NB4 (cell line): ENCODE data around the gene METRN.

Source experiments
- DNase-seq: peaks from one replicate; pipeline ENCODE4 v3.0.0; 2010; ENCODE audit warnings: low read depth
- H3K4me3 ChIP-seq: one replicate; pipeline ENCODE4 v1.5.1; 2011; ENCODE audit warnings: mild to moderate bottlenecking, low read depth, low read length, moderate library complexity
- MYC ChIP-seq: IDR thresholded peaks from 2 replicates; pipeline ENCODE4 v1.6.1; 2011; ENCODE audit warnings: low read depth, low read length
- POLR2A ChIP-seq: IDR thresholded peaks from 2 replicates; pipeline ENCODE4 v1.6.1; 2011; ENCODE audit warnings: mild to moderate bottlenecking; ENCODE audit not compliant: insufficient read length; ENCODE audit errors: extremely low read depth
- TF ChIP-seq, protein P1 (sequence below): IDR thresholded peaks from one replicate; pipeline ENCODE4 v1.5.1; 2012; ENCODE audit warnings: low read depth, low read length
- TF ChIP-seq, protein P2 (sequence below): IDR thresholded peaks from 2 replicates; pipeline ENCODE4 v1.6.1; 2011; ENCODE audit warnings: low read depth, low read length

Gene METRN

DNA sequence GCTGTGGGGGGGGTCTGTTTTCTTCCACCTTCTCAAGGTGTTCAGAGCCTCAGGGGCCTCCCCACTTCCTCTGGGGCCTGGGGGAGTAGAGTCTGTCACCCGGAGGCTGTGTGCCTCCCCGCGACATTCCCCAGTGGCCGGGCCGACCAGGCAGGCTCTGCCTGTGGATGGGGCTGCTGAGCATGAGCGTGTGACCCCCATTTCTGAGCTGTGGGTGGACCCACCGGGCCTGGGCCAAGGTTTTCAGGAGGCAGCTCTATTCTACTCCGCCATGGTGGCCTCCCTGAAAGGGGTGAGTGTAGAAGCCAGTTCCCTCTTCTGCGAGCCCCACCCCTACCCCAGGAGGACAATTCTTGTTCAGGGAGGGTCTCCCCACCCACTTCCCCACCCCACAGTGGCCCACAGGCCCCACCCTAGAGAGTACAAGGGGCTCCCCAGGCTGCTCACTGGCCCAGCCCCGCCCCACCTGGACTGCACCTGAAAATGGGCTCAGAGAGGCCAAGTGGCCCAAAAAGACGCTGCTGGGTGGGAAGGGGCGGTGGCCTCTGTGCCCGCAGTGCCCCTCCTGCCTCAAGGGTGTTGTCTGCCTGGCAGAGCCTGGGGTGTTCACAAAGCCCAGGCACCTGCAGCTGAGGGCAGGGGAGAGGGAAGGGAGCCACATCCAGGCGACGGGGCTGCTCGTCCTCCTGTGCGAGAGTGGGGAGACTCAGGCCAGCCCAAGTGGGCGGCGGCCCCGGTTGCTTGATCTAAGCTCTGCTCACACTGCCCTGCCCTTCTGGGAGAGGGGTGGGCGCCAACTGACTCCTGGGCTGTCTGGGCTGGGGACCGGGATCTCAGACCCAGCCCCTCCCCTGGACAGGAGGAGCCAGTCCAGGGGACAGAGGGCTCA lies 47.0 kb downstream of the METRN start:
- no peak overlapping the region for H3K4me3 ChIP-seq
- TF ChIP-seq, protein P1, sequence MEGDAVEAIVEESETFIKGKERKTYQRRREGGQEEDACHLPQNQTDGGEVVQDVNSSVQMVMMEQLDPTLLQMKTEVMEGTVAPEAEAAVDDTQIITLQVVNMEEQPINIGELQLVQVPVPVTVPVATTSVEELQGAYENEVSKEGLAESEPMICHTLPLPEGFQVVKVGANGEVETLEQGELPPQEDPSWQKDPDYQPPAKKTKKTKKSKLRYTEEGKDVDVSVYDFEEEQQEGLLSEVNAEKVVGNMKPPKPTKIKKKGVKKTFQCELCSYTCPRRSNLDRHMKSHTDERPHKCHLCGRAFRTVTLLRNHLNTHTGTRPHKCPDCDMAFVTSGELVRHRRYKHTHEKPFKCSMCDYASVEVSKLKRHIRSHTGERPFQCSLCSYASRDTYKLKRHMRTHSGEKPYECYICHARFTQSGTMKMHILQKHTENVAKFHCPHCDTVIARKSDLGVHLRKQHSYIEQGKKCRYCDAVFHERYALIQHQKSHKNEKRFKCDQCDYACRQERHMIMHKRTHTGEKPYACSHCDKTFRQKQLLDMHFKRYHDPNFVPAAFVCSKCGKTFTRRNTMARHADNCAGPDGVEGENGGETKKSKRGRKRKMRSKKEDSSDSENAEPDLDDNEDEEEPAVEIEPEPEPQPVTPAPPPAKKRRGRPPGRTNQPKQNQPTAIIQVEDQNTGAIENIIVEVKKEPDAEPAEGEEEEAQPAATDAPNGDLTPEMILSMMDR: no peak
- TF ChIP-seq MYC (no peak), POLR2A (no peak)
- TF ChIP-seq, protein P2, sequence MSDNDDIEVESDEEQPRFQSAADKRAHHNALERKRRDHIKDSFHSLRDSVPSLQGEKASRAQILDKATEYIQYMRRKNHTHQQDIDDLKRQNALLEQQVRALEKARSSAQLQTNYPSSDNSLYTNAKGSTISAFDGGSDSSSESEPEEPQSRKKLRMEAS: no peak
- DNase-seq: no peak

DNA sequence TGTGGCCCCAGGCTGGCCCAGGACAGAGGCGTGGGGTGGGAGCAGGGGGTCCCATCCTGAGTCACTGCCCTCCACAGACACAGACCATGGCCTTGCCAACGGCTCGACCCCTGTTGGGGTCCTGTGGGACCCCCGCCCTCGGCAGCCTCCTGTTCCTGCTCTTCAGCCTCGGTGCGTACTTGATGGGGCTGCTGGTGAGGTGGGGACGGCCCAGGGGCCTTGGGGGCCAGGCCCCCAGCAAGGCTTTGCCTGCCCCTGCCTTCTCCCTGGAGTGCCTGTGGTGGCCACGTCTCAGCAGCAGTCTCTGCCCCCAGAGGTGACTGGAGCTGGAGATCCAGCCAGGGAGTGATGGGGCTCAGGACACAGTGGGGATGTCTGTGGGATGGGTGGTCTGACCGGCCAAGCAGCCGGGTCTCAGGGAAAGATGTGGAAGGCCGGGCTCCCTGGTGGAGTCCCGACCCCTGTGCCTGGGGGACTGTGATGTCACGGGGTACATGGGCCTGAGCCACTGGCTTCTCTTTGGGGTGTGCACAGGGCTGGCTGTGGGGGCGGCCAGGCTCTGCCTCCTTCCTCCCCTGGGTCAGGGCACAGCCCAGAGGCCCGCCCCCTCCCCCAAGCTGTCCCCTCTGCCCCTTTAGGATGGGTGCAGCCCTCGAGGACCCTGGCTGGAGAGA lies 47.8 kb downstream of the METRN start:
- DNase-seq: no peak
- TF ChIP-seq MYC (no peak), POLR2A (no peak)
- TF ChIP-seq, protein P2: no peak
- TF ChIP-seq, protein P1: no peak
- H3K4me3 ChIP-seq: no peak overlapping the region

DNA sequence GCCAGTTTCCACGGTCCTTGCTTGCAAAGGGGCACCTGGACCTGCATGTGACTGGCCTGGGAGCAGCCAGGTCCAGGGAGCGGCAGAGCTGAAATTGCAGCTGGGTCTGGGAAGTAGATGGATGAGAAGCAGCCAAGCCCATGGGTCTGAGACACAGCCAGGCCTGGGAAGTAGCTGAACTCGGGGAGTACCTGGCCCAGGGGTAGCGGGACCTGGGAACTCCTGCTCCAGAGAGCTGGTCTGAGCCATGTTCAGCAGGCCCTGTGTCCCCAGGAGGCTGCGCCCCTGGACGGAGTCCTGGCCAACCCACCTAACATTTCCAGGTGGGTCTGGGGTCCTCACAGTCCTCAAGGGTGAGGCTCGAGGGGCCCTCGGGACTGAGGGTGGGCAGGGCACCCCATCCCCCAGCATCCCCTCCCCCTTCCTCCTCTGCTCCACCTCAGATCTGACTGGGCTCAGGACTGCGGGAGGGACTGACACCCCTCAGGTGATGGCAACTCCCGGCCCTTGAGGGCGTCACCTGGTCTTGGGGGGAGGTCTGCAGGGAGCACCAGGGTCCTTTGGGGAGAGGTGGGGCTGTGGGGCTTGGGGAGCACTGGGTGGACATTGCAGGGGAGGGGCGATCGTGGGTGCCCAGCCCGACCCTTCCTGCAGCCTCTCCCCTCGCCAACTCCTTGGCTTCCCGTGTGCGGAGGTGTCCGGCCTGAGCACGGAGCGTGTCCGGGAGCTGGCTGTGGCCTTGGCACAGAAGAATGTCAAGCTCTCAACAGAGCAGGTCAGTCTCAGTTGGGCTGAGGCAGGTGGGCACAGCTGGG lies 48.7 kb downstream of the METRN start:
- TF ChIP-seq MYC (no peak), POLR2A (no peak)
- TF ChIP-seq, protein P1: no peak
- TF ChIP-seq, protein P2: no peak

DNA sequence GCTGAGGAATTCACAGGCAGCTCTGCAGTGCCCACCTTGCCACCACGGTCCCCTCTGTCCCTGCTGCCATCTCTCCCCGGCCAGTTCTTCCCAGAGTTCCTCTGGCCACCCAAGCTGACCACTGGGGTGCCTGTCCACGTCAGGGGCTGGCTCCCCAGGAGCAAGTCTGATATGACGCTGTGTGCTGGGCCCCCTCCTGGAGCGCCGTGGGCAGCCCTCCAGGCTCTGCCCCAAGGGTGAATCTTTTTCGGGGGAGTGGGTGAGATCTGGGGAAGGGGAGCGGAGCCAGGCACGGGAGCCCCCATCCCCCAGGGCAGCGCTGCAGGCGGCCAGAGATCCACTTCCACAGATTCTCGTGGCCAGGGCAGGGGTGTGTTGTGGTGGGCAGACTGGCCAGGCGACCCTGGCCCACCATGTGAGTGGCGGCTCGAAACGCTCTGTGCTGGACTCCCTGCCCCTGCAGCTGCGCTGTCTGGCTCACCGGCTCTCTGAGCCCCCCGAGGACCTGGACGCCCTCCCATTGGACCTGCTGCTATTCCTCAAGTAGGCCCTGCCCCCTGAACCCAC lies 49.3 kb downstream of the METRN start:
- TF ChIP-seq POLR2A: no peak
- TF ChIP-seq, protein P1: no peak
- no peak for TF ChIP-seq MYC
- TF ChIP-seq, protein P2: no peak
- no peak overlapping the region for H3K4me3 ChIP-seq
- no peak for DNase-seq

More for the DNA sequence above, 48.7 kb downstream of the METRN start:
- DNase-seq: no peak
- no peak overlapping the region for H3K4me3 ChIP-seq

DNA sequence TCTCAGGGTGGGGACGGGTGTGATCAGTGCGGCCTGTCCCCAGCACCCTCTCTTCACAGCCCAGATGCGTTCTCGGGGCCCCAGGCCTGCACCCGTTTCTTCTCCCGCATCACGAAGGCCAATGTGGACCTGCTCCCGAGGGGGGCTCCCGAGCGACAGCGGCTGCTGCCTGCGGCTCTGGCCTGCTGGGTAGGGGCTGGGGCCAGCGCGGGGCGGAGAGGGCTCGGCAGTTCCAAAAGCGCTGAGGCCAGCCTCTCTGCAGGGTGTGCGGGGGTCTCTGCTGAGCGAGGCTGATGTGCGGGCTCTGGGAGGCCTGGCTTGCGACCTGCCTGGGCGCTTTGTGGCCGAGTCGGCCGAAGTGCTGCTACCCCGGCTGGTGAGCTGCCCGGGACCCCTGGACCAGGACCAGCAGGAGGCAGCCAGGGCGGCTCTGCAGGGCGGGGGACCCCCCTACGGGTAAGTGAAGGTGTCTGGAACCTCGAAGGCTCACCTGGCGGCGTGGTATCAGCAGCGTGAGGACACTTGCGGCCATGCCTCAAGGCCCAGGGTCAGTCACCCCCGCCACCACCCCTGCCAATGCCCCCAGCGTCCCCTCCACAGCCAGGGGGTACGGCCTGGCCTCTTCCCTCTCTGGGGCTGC lies 50.0 kb downstream of the METRN start:
- no peak overlapping the region for H3K4me3 ChIP-seq
- no peak for DNase-seq
- TF ChIP-seq, protein P1: no peak
- TF ChIP-seq, protein P2: no peak
- TF ChIP-seq POLR2A (no peak), MYC (no peak)
